Type B pancreatic cell (in vitro differentiated cells): ENCODE data around the gene HDAC9. TPM values are rescaled to one million over a fixed set of nuclear protein-coding genes. Genes with fewer than 3 reads are reported as not detected.

ENCODE experiments used
- DNase-seq: peaks from one replicate; pipeline ENCODE4 v3.0.0; 2021; ENCODE audit warnings: mixed read lengths; ENCODE audit not compliant: unreplicated experiment; ENCODE audit errors: extremely low spot score
- H3K27ac Mint-ChIP-seq: 2 replicates; pipeline ENCODE4 v1.8.0; 2021; ENCODE audit warnings: mild to moderate bottlenecking, mixed read lengths
- H3K27me3 Mint-ChIP-seq: 2 replicates; pipeline ENCODE4 v1.8.0; 2021; ENCODE audit warnings: mixed read lengths
- H3K36me3 Mint-ChIP-seq: 2 replicates; pipeline ENCODE4 v1.8.0; 2021; ENCODE audit warnings: mixed read lengths
- H3K4me1 Mint-ChIP-seq: one replicate; pipeline ENCODE4 v1.8.0; 2021; ENCODE audit warnings: mixed read lengths; ENCODE audit not compliant: unreplicated experiment
- H3K4me3 Mint-ChIP-seq: 2 replicates; pipeline ENCODE4 v1.8.0; 2021; ENCODE audit warnings: mild to moderate bottlenecking, mixed read lengths
- H3K9me3 Mint-ChIP-seq: 2 replicates; pipeline ENCODE4 v1.8.0; 2021; ENCODE audit warnings: mixed read lengths
- total RNA-seq: library from RNA; stranded (reverse); gene quantifications from 2 replicates; pipeline ENCODE4 v1.2.1, GENCODE V29; 2021; ENCODE audit warnings: low replicate concordance
- TF ChIP-seq, protein P1 (sequence below): fragments of 200-600 bp; sonication (generic); conservative IDR thresholded peaks from 2 replicates; pipeline ENCODE4 v1.5.0; 2021; ENCODE audit warnings: antibody characterized with exemption, mild to moderate bottlenecking

Gene HDAC9
- total RNA-seq, 1 donor from 2014 or later = 6.8 TPM

DNA sequence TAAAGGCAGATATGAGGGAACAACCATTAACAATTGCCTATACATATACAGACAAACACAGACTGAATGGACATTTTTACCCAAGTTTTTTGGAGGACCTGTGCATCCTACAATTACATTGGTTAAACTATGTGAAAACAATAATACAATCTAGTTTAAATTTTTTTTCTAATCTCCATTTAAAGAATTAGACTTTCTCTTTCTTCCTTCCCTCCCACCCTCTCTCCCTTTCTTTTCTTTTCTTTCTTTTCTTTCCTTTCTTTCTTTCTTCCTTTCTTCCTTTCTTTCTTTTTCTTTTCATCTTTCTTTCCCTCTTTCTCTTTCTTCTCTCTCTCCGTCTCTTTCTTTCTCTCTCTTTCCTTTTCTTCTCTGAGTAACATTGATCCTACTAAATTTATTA is 183.7 kb downstream of the HDAC9 start:
- TF ChIP-seq, protein P1, sequence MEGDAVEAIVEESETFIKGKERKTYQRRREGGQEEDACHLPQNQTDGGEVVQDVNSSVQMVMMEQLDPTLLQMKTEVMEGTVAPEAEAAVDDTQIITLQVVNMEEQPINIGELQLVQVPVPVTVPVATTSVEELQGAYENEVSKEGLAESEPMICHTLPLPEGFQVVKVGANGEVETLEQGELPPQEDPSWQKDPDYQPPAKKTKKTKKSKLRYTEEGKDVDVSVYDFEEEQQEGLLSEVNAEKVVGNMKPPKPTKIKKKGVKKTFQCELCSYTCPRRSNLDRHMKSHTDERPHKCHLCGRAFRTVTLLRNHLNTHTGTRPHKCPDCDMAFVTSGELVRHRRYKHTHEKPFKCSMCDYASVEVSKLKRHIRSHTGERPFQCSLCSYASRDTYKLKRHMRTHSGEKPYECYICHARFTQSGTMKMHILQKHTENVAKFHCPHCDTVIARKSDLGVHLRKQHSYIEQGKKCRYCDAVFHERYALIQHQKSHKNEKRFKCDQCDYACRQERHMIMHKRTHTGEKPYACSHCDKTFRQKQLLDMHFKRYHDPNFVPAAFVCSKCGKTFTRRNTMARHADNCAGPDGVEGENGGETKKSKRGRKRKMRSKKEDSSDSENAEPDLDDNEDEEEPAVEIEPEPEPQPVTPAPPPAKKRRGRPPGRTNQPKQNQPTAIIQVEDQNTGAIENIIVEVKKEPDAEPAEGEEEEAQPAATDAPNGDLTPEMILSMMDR = no peak
- no peaks in the 10 kb centered on the region for H3K27me3 Mint-ChIP-seq
- H3K36me3 Mint-ChIP-seq = no peaks in the 10 kb centered on the region
- no peak overlapping the region for H3K27ac Mint-ChIP-seq
- no peaks in the 10 kb centered on the region for H3K9me3 Mint-ChIP-seq
- H3K4me1 Mint-ChIP-seq = no peaks in the 10 kb centered on the region
- no peak overlapping the region for H3K4me3 Mint-ChIP-seq
- DNase-seq = no peak

DNA sequence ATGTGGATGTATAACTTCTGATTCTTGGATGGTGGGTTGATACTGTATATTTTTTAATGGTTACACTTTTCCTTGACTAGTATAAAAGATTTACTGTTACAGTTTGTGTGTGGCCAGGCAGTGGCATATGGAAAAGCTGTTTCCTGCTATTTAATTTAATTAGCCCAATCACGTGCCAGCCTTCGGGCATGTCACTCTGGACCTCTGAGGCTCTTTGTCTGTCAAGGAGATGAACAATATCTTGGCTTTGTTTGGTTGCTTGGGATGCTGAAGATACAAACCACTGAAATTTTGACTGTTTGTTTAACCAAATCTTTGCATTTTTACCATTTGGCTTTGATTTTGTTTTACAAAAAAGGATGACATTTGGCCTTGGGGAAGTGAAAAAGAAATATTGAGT is 185.0 kb downstream of the HDAC9 start:
- Mint-ChIP-seq H3K27ac (no peak overlapping the region), H3K27me3 (no peaks in the 10 kb centered on the region), H3K4me1 (no peaks in the 10 kb centered on the region), H3K36me3 (no peaks in the 10 kb centered on the region), H3K9me3 (no peaks in the 10 kb centered on the region), H3K4me3 (no peak overlapping the region)
- DNase-seq = no peak
- TF ChIP-seq, protein P1 = no peak

DNA sequence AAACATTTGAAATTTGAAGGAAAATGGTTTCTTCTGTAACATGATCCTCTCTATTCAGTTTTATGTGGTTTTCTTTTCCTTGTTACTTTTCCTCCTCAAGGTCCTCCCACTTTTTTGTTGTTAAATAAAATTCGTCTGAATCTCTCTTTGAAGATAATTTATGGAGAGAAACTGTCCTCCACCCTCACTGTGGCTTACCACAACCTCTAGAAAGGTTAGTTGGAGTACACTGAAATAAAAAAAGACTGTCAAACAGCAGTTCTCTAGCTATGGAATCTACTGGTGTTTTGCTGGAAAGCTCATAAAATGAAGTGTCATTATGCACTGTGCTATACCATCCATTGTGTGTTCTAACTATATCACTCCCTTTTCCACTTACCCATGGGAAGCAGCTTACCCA is 189.4 kb downstream of the HDAC9 start:
- H3K4me3 Mint-ChIP-seq = no peak overlapping the region
- H3K36me3 Mint-ChIP-seq = no peaks in the 10 kb centered on the region
- DNase-seq = no peak
- TF ChIP-seq, protein P1 = no peak
- H3K9me3 Mint-ChIP-seq = no peaks in the 10 kb centered on the region
- peaks cover 8% of the 10 kb centered on the region for H3K4me1 Mint-ChIP-seq
- H3K27me3 Mint-ChIP-seq = no peaks in the 10 kb centered on the region
- no peak overlapping the region for H3K27ac Mint-ChIP-seq

DNA sequence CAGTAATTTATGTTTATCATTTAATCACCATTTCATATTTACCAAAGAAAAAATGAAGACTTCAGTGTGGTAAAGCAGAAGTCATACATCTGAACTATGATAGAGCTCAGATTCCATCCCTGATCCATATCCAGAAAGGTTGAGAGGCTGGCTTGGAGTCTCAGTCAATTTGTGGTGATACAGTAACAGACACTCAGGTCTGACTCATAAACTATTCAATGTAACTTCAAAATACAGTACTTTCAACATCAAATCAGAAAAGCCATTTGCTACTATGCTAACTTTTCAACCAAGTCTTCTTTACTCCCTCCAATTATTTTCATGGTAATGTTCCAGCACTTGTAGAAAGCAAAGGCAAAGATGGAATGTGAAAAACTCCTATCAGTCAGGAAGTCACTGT is 190.4 kb downstream of the HDAC9 start:
- no peak for DNase-seq
- H3K27ac Mint-ChIP-seq = no peak overlapping the region
- no peaks in the 10 kb centered on the region for H3K9me3 Mint-ChIP-seq
- TF ChIP-seq, protein P1 = no peak
- no peak overlapping the region for H3K4me3 Mint-ChIP-seq
- H3K27me3 Mint-ChIP-seq = no peaks in the 10 kb centered on the region
- peaks cover 8% of the 10 kb centered on the region for H3K4me1 Mint-ChIP-seq
- no peaks in the 10 kb centered on the region for H3K36me3 Mint-ChIP-seq

DNA sequence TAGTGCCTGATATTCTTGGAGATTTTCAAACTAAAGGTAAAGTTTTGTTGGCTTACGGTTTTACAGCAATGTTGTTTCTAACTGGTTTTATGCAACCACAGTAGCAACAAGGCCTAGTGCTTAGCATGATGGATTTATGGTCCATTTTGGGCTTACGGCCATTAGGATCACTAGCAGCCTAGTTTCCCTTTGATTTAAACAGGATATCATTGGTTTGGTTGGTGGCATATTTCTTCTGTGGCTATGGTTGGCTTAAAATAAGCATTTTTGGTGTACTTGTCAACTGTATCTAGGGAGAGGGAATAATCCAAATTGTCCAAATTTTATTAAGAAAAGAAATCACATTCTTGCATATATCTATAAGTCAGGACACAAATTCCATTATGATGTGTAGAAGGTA is 194.0 kb downstream of the HDAC9 start:
- Mint-ChIP-seq H3K27ac (no peak overlapping the region), H3K4me3 (no peak overlapping the region), H3K4me1 (peaks cover 21% of the 10 kb centered on the region), H3K27me3 (no peaks in the 10 kb centered on the region), H3K36me3 (no peaks in the 10 kb centered on the region), H3K9me3 (no peaks in the 10 kb centered on the region)
- DNase-seq = no peak
- TF ChIP-seq, protein P1 = no peak

DNA sequence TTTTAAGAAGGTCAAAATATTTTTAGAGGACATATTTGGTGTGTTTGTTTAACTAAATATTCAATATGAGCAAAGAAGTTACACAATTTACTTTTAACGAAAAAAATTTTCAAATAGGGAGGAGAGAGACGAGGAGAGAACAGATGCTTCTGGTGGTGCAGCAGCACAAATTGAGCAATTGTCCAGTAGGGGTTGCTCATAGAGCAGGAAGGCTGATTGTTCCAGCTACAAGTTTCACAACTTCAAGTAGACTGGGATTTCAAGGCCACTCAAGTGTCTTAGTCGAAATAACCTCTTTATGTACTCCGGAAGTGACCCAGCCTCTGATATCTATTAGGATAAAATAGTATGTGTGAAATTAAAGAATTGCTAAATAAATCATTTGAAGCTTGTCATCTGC is 197.9 kb downstream of the HDAC9 start:
- Mint-ChIP-seq H3K27me3 (no peaks in the 10 kb centered on the region), H3K4me1 (peaks cover 30% of the 10 kb centered on the region), H3K4me3 (no peak overlapping the region), H3K9me3 (no peaks in the 10 kb centered on the region), H3K36me3 (no peaks in the 10 kb centered on the region), H3K27ac (no peak overlapping the region)
- no peak for DNase-seq
- TF ChIP-seq, protein P1 = peak; percentile 71
